KMS-11 (cell line): ENCODE data around the gene EOLA1.
"Not testable (repeated sequence)": the region's sequence is repeated elsewhere in the genome, so short reads cannot be mapped to it uniquely, and the experiment has no call there.

Source experiments
- H2AFZ ChIP-seq: fragments of 200-600 bp; sonication (generic); 2 replicates; pipeline ENCODE4 v1.6.1; 2016; ENCODE audit warnings: antibody characterized with exemption, mixed run types, low read depth
- H3K27ac ChIP-seq: fragments of 200-600 bp; sonication (generic); 2 replicates; pipeline ENCODE4 v1.6.1; 2016; ENCODE audit warnings: mild to moderate bottlenecking, mixed run types
- H3K27me3 ChIP-seq: fragments of 200-600 bp; sonication (generic); 2 replicates; pipeline ENCODE4 v1.6.1; 2017; ENCODE audit warnings: mild to moderate bottlenecking, low read depth, mixed run types, moderate library complexity; ENCODE audit not compliant: insufficient read depth
- H3K36me3 ChIP-seq: fragments of 200-600 bp; sonication (generic); 2 replicates; pipeline ENCODE4 v1.6.1; 2017; ENCODE audit warnings: mild to moderate bottlenecking, mixed run types; ENCODE audit not compliant: insufficient read depth
- H3K4me1 ChIP-seq: fragments of 200-600 bp; sonication (generic); 2 replicates; pipeline ENCODE4 v1.6.1; 2016; ENCODE audit warnings: mild to moderate bottlenecking, low read depth, mixed run types; ENCODE audit not compliant: poor library complexity, severe bottlenecking
- H3K4me2 ChIP-seq: fragments of 200-600 bp; sonication (generic); 2 replicates; pipeline ENCODE4 v1.7.0; 2016; ENCODE audit warnings: mild to moderate bottlenecking, mixed run types
- H3K4me3 ChIP-seq: fragments of 200-600 bp; sonication (generic); IDR thresholded peaks from 2 replicates; pipeline ENCODE4 v1.6.1; 2017; ENCODE audit warnings: low read depth, low read length, mixed read lengths; ENCODE audit not compliant: insufficient read depth
- H3K79me2 ChIP-seq: fragments of 200-600 bp; sonication (generic); 2 replicates; pipeline ENCODE4 v1.6.1; 2016; ENCODE audit warnings: low read depth, mixed run types; ENCODE audit not compliant: insufficient read depth
- H3K9ac ChIP-seq: fragments of 200-600 bp; sonication (generic); 2 replicates; pipeline ENCODE4 v1.6.1; 2016; ENCODE audit warnings: mild to moderate bottlenecking, mixed run types
- H4K20me1 ChIP-seq: fragments of 200-600 bp; sonication (generic); 2 replicates; pipeline ENCODE4 v1.6.1; 2016; ENCODE audit warnings: mild to moderate bottlenecking, mixed run types; ENCODE audit not compliant: insufficient read depth
- CTCF ChIP-seq: fragments of 200-600 bp; sonication (generic); conservative IDR thresholded peaks from 2 replicates; pipeline ENCODE4 v1.6.1; 2017; ENCODE audit warnings: low read depth, mild to moderate bottlenecking, antibody characterized with exemption, low read length, moderate library complexity, mixed read lengths

The EOLA1 gene

GRCh38 chrX:149521438-149521837, 19.4 kb upstream of the EOLA1 start:
- Histone ChIP-seq H3K79me2 (no peaks in the 10 kb centered on the region), H3K4me1 (peaks cover 30% of the 10 kb centered on the region), H3K27ac (no peak overlapping the region), H2AFZ (no peak overlapping the region), H4K20me1 (no peaks in the 10 kb centered on the region), H3K36me3 (no peaks in the 10 kb centered on the region), H3K4me2 (no peak overlapping the region), H3K27me3 (no peaks in the 10 kb centered on the region), H3K4me3 (no peak overlapping the region), H3K9ac (no peak overlapping the region)
- TF ChIP-seq CTCF: no peak

- H2AFZ ChIP-seq: no peak overlapping the region
- no peaks in the 10 kb centered on the region for H3K79me2 ChIP-seq
- no peak for TF ChIP-seq CTCF
- H3K36me3 ChIP-seq: no peaks in the 10 kb centered on the region
- no peak overlapping the region for H3K4me2 ChIP-seq
- H3K4me3 ChIP-seq: no peak overlapping the region
- peaks cover 23% of the 10 kb centered on the region for H3K4me1 ChIP-seq
- H4K20me1 ChIP-seq: no peaks in the 10 kb centered on the region
- no peaks in the 10 kb centered on the region for H3K27me3 ChIP-seq
- no peak overlapping the region for H3K27ac ChIP-seq
- no peak overlapping the region for H3K9ac ChIP-seq
Observed at GRCh38 chrX:149522916-149523315, 17.9 kb upstream of the EOLA1 start.

- H3K27me3 ChIP-seq, H3K79me2 ChIP-seq, H2AFZ ChIP-seq, H3K4me3 ChIP-seq, H4K20me1 ChIP-seq, H3K36me3 ChIP-seq: not testable (repeated sequence)
- peaks cover 25% of the 10 kb centered on the region for H3K4me1 ChIP-seq
- H3K4me2 ChIP-seq: 0 out of 2 replicates have a peak overlapping the region, but pooled peaks have one; percentile 51
- peak overlapping the region; percentile 92 for H3K27ac ChIP-seq
- H3K9ac ChIP-seq: peak overlapping the region; percentile 58; the same call in 1 of the 2 replicates
Observed at GRCh38 chrX:149525389-149525788, 15.4 kb upstream of the EOLA1 start.

GRCh38 chrX:149525903-149526302, 14.9 kb upstream of the EOLA1 start:
- Histone ChIP-seq H3K27ac (peak overlapping the region; percentile 92), H3K9ac (peak overlapping the region; percentile 62; the same call in 1 of the 2 replicates), H3K4me1 (peaks cover 25% of the 10 kb centered on the region)
- not testable (repeated sequence) for H3K79me2 ChIP-seq, H3K27me3 ChIP-seq, H2AFZ ChIP-seq, H4K20me1 ChIP-seq, H3K36me3 ChIP-seq, H3K4me3 ChIP-seq, H3K4me2 ChIP-seq

GRCh38 chrX:149526318-149527033, 14.3 kb upstream of the EOLA1 start:
- not testable (repeated sequence) for H3K4me3 ChIP-seq
- H3K27ac ChIP-seq: peak overlapping the region; percentile 92

GRCh38 chrX:149527705-149528104, 13.1 kb upstream of the EOLA1 start:
- Histone ChIP-seq H3K36me3 (no peaks in the 10 kb centered on the region), H3K9ac (no peak overlapping the region), H3K27me3 (no peaks in the 10 kb centered on the region), H3K27ac (no peak overlapping the region), H4K20me1 (no peaks in the 10 kb centered on the region), H3K4me2 (no peak overlapping the region), H3K4me1 (peaks cover 25% of the 10 kb centered on the region), H2AFZ (no peak overlapping the region), H3K4me3 (no peak overlapping the region), H3K79me2 (no peaks in the 10 kb centered on the region)
- peak; percentile 40; the same call in 1 of the 2 replicates for TF ChIP-seq CTCF

More at GRCh38 chrX:149526318-149527033, 14.3 kb upstream of the EOLA1 start:
- H2AFZ ChIP-seq, H4K20me1 ChIP-seq, H3K27me3 ChIP-seq, H3K79me2 ChIP-seq, H3K4me2 ChIP-seq, H3K36me3 ChIP-seq: not testable (repeated sequence)
- Histone ChIP-seq H3K9ac (peak overlapping the region; percentile 62; the same call in 1 of the 2 replicates), H3K4me1 (peaks cover 25% of the 10 kb centered on the region)
